ENCODE data around the gene TBC1D22A. TPM values are rescaled to one million over a fixed set of nuclear protein-coding genes. Genes with fewer than 3 reads are reported as not detected.

The TBC1D22A gene
- total and polyA plus RNA-seq, 9 donors = 12.5 to 25.6 (median 18.5) TPM

GRCh38 chr22:46995501-46996360 lies 233.3 kb downstream of the TBC1D22A start:
- no peak for DNase-seq
- Histone ChIP-seq H3K4me1 (ENCODE audit: insufficient read depth) (peaks cover 12% of the 10 kb centered on the region), H3K4me3 (no peak overlapping the region), H3K9me3 (no peaks in the 10 kb centered on the region), H3K27ac (no peak overlapping the region), H3K27me3 (no peaks in the 10 kb centered on the region), H3K36me3 (no peaks in the 10 kb centered on the region)
- intact Hi-C loops (cut with DNase I) = no loop called here
- 94 to 95% (median 94%) methylated on average over 21 to 24 of the region's 24 CpGs for WGBS, 3 donors
- no peak for TF ChIP-seq CTCF (IDR thresholded peaks at IDR 0.05)
- no peak for TF ChIP-seq EP300 (IDR thresholded peaks at IDR 0.05)
- no peak for TF ChIP-seq POLR2A (IDR thresholded peaks at IDR 0.05)

DNA sequence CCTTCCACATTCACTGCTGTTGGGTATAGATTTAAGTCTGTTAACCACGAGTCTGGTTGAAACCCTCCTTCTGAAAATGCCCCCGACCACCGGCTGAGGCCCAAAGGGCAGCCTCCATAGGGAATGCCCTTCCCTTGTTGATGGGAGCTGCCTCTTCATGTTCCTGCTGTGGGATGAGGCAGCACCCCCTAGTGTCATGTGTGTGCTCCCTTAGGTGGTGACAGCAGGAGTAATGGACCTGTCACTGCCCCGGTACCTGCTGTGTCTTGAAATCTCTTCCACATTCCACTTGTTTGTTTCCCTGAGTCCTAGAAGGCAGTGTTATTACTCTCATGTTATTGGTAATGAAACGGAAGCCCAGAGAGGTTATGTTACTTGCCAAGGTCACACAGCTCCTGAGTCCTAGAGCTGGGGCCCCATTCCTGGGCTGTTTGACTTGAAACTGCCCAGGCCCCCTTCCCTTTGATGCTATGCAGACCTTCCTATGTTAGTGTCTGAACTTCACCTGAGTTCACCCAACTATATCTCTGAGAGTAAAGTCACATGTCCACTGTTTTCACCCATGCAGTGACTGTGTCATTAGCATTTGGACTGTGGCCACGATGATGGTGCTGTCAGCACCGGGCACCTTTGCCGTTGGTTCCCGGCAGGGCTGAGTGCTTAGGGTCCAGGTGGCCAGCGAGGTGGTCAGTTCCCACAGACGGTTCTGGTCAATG lies 234.3 kb downstream of the TBC1D22A start:
- no peaks in the 10 kb centered on the region for H3K9me3 ChIP-seq
- 89 to 93% (median 92%) methylated on average over 11 of the region's 11 CpGs for WGBS, 3 donors
- no peak for TF ChIP-seq POLR2A (IDR thresholded peaks at IDR 0.05)
- no peak for TF ChIP-seq EP300 (IDR thresholded peaks at IDR 0.05)
- TF ChIP-seq CTCF (IDR thresholded peaks at IDR 0.05) = no peak
- DNase-seq = no peak
- H3K36me3 ChIP-seq = no peaks in the 10 kb centered on the region
- H3K27ac ChIP-seq = no peak overlapping the region
- peaks cover 10% of the 10 kb centered on the region for H3K4me1 ChIP-seq (ENCODE audit: insufficient read depth)
- H3K4me3 ChIP-seq = no peak overlapping the region
- intact Hi-C loops (cut with DNase I) = no loop called here
- H3K27me3 ChIP-seq = no peaks in the 10 kb centered on the region

DNA sequence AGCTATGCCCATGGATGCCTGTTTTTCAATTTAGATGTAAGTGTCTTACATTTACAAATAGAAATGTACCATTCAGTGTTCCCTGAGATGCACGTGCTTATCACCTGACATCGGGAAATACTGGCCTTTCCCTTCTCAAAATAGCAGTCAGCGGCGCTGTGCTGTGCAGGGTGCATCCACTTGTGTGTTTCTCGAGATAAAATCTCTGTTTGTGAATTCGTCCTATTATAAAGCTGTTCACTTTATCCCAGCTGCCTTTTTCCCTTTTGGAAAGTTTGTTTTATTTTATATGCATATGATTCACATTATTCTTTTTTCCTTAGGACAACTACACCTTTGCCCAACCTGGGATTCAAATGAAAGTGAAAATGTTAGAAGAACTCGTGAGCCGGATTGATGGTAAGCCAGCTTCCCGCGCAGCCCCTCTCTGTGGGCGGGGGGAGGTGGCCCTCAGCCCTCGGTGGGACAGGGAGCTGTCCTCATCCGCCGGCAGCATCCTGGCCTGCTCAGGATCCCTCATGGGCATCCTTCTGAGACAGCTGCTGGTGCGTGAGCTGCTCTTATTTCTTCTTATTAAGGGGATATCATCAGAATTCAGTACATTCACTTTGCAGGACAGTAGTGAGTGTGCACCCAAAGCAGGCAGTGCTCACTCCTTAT lies 235.0 kb downstream of the TBC1D22A start:
- peaks cover 10% of the 10 kb centered on the region for H3K4me1 ChIP-seq (ENCODE audit: insufficient read depth)
- no peaks in the 10 kb centered on the region for H3K27me3 ChIP-seq
- H3K9me3 ChIP-seq = no peaks in the 10 kb centered on the region
- no peak overlapping the region for H3K27ac ChIP-seq
- DNase-seq = no peak
- H3K36me3 ChIP-seq = no peaks in the 10 kb centered on the region
- no peak for TF ChIP-seq EP300 (IDR thresholded peaks at IDR 0.05)
- no peak for TF ChIP-seq POLR2A (IDR thresholded peaks at IDR 0.05)
- no peak for TF ChIP-seq CTCF (IDR thresholded peaks at IDR 0.05)
- WGBS, 3 donors = 88 to 93% (median 93%) methylated on average over 15 of the region's 15 CpGs
- no peak overlapping the region for H3K4me3 ChIP-seq
- intact Hi-C loops (cut with DNase I) = no loop called here

- TF ChIP-seq CTCF (IDR thresholded peaks at IDR 0.05) = no peak
- TF ChIP-seq POLR2A (IDR thresholded peaks at IDR 0.05) = no peak
- no peak for TF ChIP-seq EP300 (IDR thresholded peaks at IDR 0.05)
- peaks cover 10% of the 10 kb centered on the region for H3K4me1 ChIP-seq (ENCODE audit: insufficient read depth)
- H3K27ac ChIP-seq = no peak overlapping the region
- intact Hi-C loops (cut with DNase I) = no loop called here
- H3K27me3 ChIP-seq = no peaks in the 10 kb centered on the region
- DNase-seq = no peak
- H3K36me3 ChIP-seq = no peaks in the 10 kb centered on the region
- H3K4me3 ChIP-seq = no peak overlapping the region
- WGBS, 3 donors = 94 to 98% (median 97%) methylated on average over 12 of the region's 12 CpGs
- H3K9me3 ChIP-seq = no peaks in the 10 kb centered on the region
Measured at GRCh38 chr22:46998331-46998730, 235.9 kb downstream of the TBC1D22A start.

Data from ovary (tissue), 9 donors.